HepG2 (cell line): ENCODE measurements around the gene EMILIN1. TPM values are rescaled to one million over a fixed set of nuclear protein-coding genes. Genes with fewer than 3 reads are reported as not detected.
A peak's percentile ranks its signal among the peaks of the same experiment; 100 is the strongest.

Experiments
- ARID4A ChIP-seq: sonication (generic); formaldehyde crosslinking; IDR thresholded peaks from 2 replicates; pipeline ENCODE4 v1.5.0; 2020; ENCODE audit warnings: mild to moderate bottlenecking, missing genetic modification reagents, borderline replicate concordance
- DMTF1 ChIP-seq: sonication (generic); formaldehyde crosslinking; IDR thresholded peaks from 2 replicates; pipeline ENCODE4 v1.4.0; 2020; ENCODE audit warnings: mild to moderate bottlenecking, missing genetic modification reagents
- ETV5 ChIP-seq: IDR thresholded peaks from 2 replicates; pipeline ENCODE4 v1.6.1; 2018; ENCODE audit warnings: missing biosample characterization, missing genetic modification reagents, inconsistent platforms, borderline replicate concordance
- HNF4G ChIP-seq, 2 experiments: sonication (generic) in 1 of 2; formaldehyde crosslinking in 1 of 2; IDR thresholded peaks; 2 replicates each; pipeline versions ENCODE4 v1.4.0 to v1.6.1; 2011 to 2020; ENCODE audit warnings: borderline replicate concordance in 2 of 2, low read depth in 2 of 2, mild to moderate bottlenecking in 2 of 2, low read length in 1 of 2, missing genetic modification reagents in 1 of 2, moderate library complexity in 1 of 2
- NCOA2 ChIP-seq: sonication (generic); formaldehyde crosslinking; IDR thresholded peaks from 2 replicates; pipeline ENCODE4 v1.8.0; 2022; ENCODE audit warnings: inconsistent platforms
- NFATC3 ChIP-seq: sonication (generic); formaldehyde crosslinking; IDR thresholded peaks from 2 replicates; pipeline ENCODE4 v1.5.1; 2020; ENCODE audit warnings: mild to moderate bottlenecking, missing genetic modification reagents
- NR3C1 ChIP-seq: sonication (generic); formaldehyde crosslinking; IDR thresholded peaks from 2 replicates; pipeline ENCODE4 v1.4.0; 2020; ENCODE audit warnings: missing genetic modification reagents
- PRDM10 ChIP-seq: sonication (generic); formaldehyde crosslinking; IDR thresholded peaks from 2 replicates; pipeline ENCODE4 v1.4.0; 2020; ENCODE audit warnings: low read depth, missing genetic modification reagents
- REPIN1 ChIP-seq: sonication (generic); formaldehyde crosslinking; IDR thresholded peaks from 2 replicates; pipeline ENCODE4 v1.8.0; 2022; ENCODE audit warnings: missing genetic modification reagents, low read depth, mild to moderate bottlenecking, borderline replicate concordance
- THRA ChIP-seq: sonication (generic); formaldehyde crosslinking; IDR thresholded peaks from 2 replicates; pipeline ENCODE4 v1.4.0; 2020; ENCODE audit warnings: missing genetic modification reagents, borderline replicate concordance
- WIZ ChIP-seq: sonication (generic); formaldehyde crosslinking; IDR thresholded peaks from 2 replicates; pipeline ENCODE4 v1.5.1; 2020; ENCODE audit warnings: mild to moderate bottlenecking, missing genetic modification reagents
- ZNF138 ChIP-seq: sonication (generic); formaldehyde crosslinking; IDR thresholded peaks from 2 replicates; pipeline ENCODE4 v1.5.0; 2020; ENCODE audit warnings: mild to moderate bottlenecking, low read depth, missing genetic modification reagents
- ZNF329 ChIP-seq: sonication (generic); formaldehyde crosslinking; IDR thresholded peaks from 2 replicates; pipeline ENCODE4 v1.9.0; 2021; ENCODE audit warnings: low read depth, mild to moderate bottlenecking, missing genetic modification reagents
- ZNF616 ChIP-seq: sonication (generic); formaldehyde crosslinking; IDR thresholded peaks from 2 replicates; pipeline ENCODE4 v1.5.0; 2020; ENCODE audit warnings: low read depth, mild to moderate bottlenecking, missing genetic modification reagents
- polyA plus RNA-seq, 8 experiments: library from polyadenylated mRNA; depleted of rRNA in 3 of 8; stranded (reverse) in 7 of 8; unstranded in 1 of 8; fragments of >200 nt; fragmentation: Illumina TruSeq in 4 of 8; extraction: Trizol in 4 of 8; gene quantifications; 2 replicates each; pipeline versions ENCODE4 v1.2.1 to v1.2.3, GENCODE V29; 2011 to 2016; ENCODE audit warnings: low read depth in 4 of 8, missing spikeins in 1 of 8, mixed read lengths in 1 of 8; ENCODE audit not compliant: insufficient read depth in 1 of 8
- total RNA-seq, 5 experiments: library from RNA; depleted of rRNA; stranded (reverse); fragments of >200 nt; fragmentation: Illumina TruSeq; extraction: Trizol; gene quantifications; 2 replicates each; pipeline ENCODE4 v1.2.3, GENCODE V29; 2016; ENCODE audit warnings: low read depth in 1 of 5

The EMILIN1 gene
- total and polyA plus RNA-seq, 2 of the 13 experiments (the other 11 are each of a cell fraction or from before 2014, with no cell fraction given): 8.1 to 9.7 TPM

GRCh38 chr2:27071277-27071989 lies 7.0 kb upstream of the EMILIN1 start, which contains the start of gene OST4 (continued):
- TF ChIP-seq DMTF1 (CRISPR knock-in tag): no peak
- no peak for TF ChIP-seq REPIN1 (CRISPR knock-in tag)
- TF ChIP-seq NR3C1 (CRISPR knock-in tag): no peak
- no peak; the same call in 1 of the 2 replicates for TF ChIP-seq ZNF329
- TF ChIP-seq THRA (CRISPR knock-in tag): peak; percentile 75; the same call in 1 of the 2 replicates
- TF ChIP-seq NFATC3 (CRISPR knock-in tag): no peak
- TF ChIP-seq WIZ (CRISPR knock-in tag): no peak
- TF ChIP-seq ZNF138: no peak
- TF ChIP-seq HNF4G (IDR thresholded peaks at IDR 0.05; ENCODE audit: borderline replicate concordance, low read depth, low read length): no peak
- no peak for TF ChIP-seq HNF4G (CRISPR knock-in tag; IDR thresholded peaks at IDR 0.05; ENCODE audit: borderline replicate concordance, low read depth)
- peak; percentile 57; the same call in 1 of the 2 replicates for TF ChIP-seq NCOA2
- TF ChIP-seq PRDM10 (CRISPR knock-in tag): 0 out of 2 replicates have a peak, but pooled peaks have one; percentile 20
- peak; percentile 86 for TF ChIP-seq ETV5 (CRISPR knock-in tag)
- TF ChIP-seq ZNF616 (CRISPR knock-in tag): peak; percentile 89
- peak; percentile 91; the same call in 1 of the 2 replicates for TF ChIP-seq ARID4A
